Measurements from ENCODE around the gene NGRN.
A peak's percentile ranks its signal among the peaks of the same experiment; 100 is the strongest.

NGRN gene

DNA sequence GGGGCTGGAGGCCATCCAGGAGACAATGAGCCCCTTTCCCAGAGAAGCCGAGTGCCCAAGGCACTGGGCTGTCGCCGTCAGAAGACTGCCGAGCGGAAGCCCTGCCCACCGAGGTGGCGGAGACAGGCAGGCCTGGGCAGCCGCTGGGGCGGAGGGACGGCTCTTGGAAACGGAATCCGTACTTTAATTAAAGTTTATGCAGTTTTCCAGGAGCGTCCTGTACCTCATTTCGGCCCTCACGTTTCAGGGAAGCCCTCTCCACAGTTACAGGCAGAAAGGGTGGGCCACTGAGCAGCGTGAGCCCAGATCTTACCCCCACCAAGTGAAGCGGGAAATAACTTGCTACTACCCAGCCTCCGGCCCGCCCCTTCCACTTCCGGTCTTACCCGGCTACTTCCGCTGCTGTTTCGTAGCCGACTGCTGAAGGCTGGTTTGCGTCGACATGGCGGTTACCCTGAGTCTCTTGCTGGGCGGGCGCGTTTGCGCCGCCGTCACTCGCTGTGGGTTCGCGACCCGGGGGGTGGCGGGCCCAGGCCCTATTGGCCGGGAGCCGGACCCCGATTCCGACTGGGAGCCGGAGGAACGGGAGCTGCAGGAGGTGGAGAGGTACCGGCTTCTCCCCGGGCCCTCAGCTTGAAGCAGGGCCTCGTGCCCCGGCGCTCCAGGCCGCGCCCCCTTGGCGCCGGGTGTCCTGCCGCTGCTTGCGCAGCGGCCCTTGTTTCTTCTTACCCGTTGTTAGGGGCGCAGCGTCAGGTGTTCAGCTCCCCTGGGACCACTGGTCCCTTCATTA, at the start of gene NGRN:
NGRN (plus strand) TSS at position 402 of the 790 bp plus-strand sequence; CDS start at position 443, 41 bp downstream.
- DNase-seq (ENCODE audit: low spot score): peak; percentile 90

- DNase-seq (ENCODE audit: low spot score): no peak
These were observed 47.6 kb upstream of the NGRN start for GRCh38 chr15:90217671-90218394.

- peak; percentile 46 for DNase-seq (ENCODE audit: low spot score)
These were observed 45.9 kb upstream of the NGRN start for GRCh38 chr15:90219421-90220141.

- peak; percentile 28 for DNase-seq (ENCODE audit: low spot score)
These were observed 44.1 kb upstream of the NGRN start for GRCh38 chr15:90221246-90221900.

DNA sequence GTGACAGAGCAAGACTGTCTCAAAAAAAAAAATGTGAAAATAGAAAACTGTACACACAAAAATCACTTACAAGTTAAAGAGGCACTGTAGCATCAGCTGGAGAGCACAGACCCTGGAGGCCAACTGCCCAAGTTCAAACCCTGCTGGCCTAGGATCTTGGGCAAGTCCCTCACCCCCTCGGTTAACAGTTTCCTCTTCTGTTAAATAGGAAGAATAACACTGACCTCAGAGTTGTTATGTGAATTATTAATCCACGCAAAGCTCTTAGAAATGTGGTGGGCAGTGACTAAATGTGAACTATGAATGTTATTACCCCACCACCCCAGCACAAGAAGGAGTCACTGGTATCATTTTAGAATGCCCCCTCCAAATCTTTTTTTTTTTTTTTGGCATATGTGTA, 42.9 kb upstream of the NGRN start:
- no peak for DNase-seq (ENCODE audit: low spot score)

- no peak for DNase-seq (ENCODE audit: low spot score)
These were observed 41.9 kb upstream of the NGRN start for GRCh38 chr15:90223441-90224165.

DNA sequence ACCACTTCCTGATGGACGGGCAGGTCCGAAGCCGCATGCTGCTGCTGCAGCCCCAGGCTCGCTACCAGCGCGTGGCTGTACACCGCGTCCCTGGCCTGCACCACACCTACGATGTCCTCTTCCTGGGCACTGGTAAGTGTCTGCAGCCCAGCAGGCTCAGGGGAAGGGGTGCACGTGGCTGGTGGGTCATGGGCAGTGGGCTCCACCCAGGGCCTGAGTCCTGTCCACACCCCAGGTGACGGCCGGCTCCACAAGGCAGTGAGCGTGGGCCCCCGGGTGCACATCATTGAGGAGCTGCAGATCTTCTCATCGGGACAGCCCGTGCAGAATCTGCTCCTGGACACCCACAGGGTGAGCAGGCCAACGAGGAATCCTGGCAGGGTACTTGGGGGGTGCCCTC, 40.4 kb upstream of the NGRN start:
- DNase-seq (ENCODE audit: low spot score): no peak

- no peak for DNase-seq (ENCODE audit: low spot score)
These were observed 39.8 kb upstream of the NGRN start for GRCh38 chr15:90225504-90226234.

GRCh38 chr15:90227336-90227735, 38.1 kb upstream of the NGRN start:
- no peak for DNase-seq (ENCODE audit: low spot score)

GRCh38 chr15:90227816-90228772, 37.4 kb upstream of the NGRN start:
- DNase-seq (ENCODE audit: low spot score): no peak

GRCh38 chr15:90228960-90229359, 36.5 kb upstream of the NGRN start:
- no peak for DNase-seq (ENCODE audit: low spot score)

DNA sequence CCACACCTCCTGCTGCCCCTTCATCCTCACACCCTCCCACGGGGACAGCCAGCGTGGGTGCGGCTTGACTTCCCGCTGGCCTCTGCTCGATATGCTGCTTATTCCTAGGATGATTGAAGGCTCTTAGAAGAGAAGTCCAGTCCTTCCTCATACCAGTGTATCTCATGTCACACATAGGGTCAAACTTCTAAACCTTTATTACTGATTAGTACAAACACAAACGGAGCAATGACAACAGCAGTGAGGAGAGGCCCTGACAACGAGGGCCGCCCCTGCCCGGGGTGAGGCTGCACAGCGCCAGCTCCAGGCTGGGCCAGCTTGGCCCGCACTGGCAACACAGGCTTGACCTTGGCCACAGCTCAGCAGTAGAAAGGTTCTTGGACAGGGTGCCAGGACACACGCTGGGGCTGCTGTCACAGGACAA, 35.4 kb upstream of the NGRN start:
- no peak for DNase-seq (ENCODE audit: low spot score)

DNA sequence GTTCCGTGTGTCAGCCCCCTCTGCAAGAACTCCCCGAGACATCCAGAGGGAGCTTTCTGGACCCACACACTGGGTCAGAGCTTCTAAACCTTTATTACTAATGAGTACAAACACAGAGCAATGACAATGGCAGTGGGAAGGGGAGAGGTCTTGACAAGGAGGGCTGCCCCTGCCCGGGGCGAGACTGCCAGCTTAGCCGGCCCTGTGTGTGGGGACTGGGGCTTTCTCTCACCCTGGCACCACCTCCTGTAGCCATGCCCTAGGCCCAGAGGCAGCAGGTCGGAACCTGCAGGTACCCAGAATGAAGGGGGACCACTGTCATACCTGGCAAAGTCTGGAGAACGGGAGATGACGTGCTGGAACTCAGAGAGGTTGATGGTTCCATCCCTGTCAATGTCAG, 34.9 kb upstream of the NGRN start:
- no peak for DNase-seq (ENCODE audit: low spot score)

- DNase-seq (ENCODE audit: low spot score): peak; percentile 79
These were observed 34.1 kb upstream of the NGRN start for GRCh38 chr15:90231028-90232017.

- no peak for DNase-seq (ENCODE audit: low spot score)
These were observed 33.3 kb upstream of the NGRN start for GRCh38 chr15:90232196-90232595.

DNA sequence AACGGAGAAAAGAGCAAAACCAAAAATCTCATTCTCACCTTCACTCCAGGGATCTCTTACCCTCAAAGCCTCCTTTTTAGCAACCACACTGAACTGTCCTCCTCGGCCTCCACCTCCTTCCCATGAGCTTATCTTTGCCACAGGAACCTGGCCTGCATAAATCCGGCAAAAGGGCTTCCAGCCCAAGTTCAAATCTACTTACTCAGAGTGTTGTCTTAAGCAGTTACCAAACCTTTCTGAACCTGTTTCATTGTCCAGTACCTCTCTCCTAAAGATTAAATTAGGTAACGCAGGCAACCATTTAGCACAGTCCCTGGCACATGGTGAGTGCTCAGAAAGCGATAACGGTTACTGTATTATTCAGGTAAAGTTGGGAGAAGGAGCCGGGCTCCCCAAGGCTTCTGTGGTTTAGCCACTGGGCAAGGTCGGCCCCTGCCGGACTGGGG, 32.5 kb upstream of the NGRN start:
- DNase-seq (ENCODE audit: low spot score): no peak

GRCh38 chr15:90233387-90234095, 31.9 kb upstream of the NGRN start, which contains the start of gene CIB1:
Gene CIB1 (minus strand): TSS chr15:90233941. CDS start chr15:90233885, 56 bp downstream.
- peak; percentile 97 for DNase-seq (ENCODE audit: low spot score)

Data from CD4-positive, alpha-beta T cell treated with Interleukin-15 for 4 hours (primary cell).